ENCODE data around the gene CDR2L.
"Not testable (repeated sequence)": the region's sequence is repeated elsewhere in the genome, so short reads cannot be mapped to it uniquely, and the experiment has no call there.

CDR2L gene

DNA sequence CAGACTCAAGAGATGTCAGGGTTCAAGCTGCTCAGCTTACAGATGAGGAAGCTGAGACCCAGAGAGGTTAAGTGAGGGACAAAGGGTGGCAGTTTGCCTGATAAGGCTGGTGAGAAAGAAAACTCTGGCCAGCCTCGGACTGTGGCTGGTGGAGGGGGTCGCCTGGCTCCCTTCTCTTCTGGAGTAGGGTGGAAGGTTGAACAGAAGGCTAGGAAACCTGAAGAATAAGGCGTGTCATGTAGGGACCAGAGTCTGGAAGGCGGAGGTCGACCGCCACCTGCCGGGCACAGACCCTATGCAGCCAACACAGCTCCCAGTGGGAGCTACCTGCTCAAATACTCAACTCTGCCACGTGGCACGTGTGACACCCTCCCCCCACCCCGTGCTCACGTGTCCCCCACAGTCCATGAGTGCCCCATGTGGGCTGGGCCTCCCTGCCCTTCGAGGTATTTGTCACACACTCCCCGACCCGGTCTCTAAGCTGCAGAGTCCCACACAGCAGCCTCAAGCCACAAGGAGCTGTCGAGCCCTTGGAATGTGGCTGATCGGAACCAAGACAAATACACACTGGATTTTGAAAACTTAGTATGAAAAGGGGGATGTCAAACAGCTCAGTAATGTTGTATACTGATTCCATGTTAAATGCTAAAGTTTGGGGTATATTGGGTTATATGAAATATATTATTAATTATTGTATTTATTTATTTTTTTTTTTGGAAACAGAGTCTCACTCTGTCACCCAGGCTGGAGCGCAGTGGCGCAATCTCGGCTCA is 26.7 kb upstream of the CDR2L start:
- Histone ChIP-seq H3K4me3 (ENCODE audit: low read depth, low read length) (no peak overlapping the region), H3K36me3 (ENCODE audit: insufficient read depth, low read length) (no peaks in the 10 kb centered on the region), H3K79me2 (ENCODE audit: control insufficient read depth, insufficient read depth, low read length, unreplicated experiment) (no peaks in the 10 kb centered on the region), H3K4me1 (ENCODE audit: control insufficient read depth, insufficient read depth, low read length, unreplicated experiment) (peaks cover 4% of the 10 kb centered on the region), H2AFZ (ENCODE audit: low read length, unreplicated experiment) (no peak overlapping the region), H3K27me3 (ENCODE audit: insufficient read depth, low read length) (0 out of 2 replicates have a peak, but pooled peaks cover 4% of the 10 kb centered on the region), H3K27ac (ENCODE audit: low read depth, low read length) (no peak overlapping the region)

DNA sequence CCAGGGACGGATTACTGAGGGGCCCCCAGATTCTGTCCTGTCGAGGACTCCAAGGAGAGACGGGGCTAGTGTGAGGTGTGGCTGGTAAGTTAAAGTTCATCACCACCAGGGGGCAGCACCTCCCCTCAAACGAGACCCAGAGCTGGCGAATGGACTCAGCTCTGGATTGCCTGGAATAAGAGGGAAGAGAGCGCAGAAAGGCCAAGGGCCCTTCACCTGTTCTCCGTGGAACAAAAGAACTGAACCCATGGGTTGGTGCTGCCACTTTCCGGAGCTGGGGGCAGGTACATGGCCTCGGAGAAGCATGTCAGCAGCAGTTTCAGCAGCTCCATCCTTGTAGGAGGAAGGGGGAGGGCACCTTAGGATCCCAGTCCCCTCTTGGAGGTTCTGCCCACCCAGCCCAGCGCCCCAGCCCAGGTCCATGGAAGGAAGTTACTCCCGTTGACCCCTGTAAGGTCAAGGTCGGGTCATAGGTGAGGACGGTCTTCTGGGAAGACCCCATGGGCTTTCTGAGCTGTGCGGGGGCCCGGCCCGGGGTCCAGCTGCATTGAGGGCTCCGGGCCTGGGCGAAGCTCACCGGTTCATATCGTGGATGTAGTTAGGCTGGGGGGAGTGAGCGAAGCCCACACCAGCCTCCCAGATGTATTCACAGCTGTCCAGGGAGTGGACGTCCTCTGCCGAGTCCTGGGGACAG is 25.6 kb upstream of the CDR2L start:
- H3K4me1 ChIP-seq (ENCODE audit: control insufficient read depth, insufficient read depth, low read length, unreplicated experiment), result peaks cover 4% of the 10 kb centered on the region
- no peak overlapping the region for H3K27ac ChIP-seq (ENCODE audit: low read depth, low read length)
- H2AFZ ChIP-seq (ENCODE audit: low read length, unreplicated experiment), result no peak overlapping the region
- H3K4me3 ChIP-seq (ENCODE audit: low read depth, low read length), result no peak overlapping the region
- 0 out of 2 replicates have a peak, but pooled peaks cover 4% of the 10 kb centered on the region for H3K27me3 ChIP-seq (ENCODE audit: insufficient read depth, low read length)
- no peaks in the 10 kb centered on the region for H3K79me2 ChIP-seq (ENCODE audit: control insufficient read depth, insufficient read depth, low read length, unreplicated experiment)
- H3K36me3 ChIP-seq (ENCODE audit: insufficient read depth, low read length), result no peaks in the 10 kb centered on the region

DNA sequence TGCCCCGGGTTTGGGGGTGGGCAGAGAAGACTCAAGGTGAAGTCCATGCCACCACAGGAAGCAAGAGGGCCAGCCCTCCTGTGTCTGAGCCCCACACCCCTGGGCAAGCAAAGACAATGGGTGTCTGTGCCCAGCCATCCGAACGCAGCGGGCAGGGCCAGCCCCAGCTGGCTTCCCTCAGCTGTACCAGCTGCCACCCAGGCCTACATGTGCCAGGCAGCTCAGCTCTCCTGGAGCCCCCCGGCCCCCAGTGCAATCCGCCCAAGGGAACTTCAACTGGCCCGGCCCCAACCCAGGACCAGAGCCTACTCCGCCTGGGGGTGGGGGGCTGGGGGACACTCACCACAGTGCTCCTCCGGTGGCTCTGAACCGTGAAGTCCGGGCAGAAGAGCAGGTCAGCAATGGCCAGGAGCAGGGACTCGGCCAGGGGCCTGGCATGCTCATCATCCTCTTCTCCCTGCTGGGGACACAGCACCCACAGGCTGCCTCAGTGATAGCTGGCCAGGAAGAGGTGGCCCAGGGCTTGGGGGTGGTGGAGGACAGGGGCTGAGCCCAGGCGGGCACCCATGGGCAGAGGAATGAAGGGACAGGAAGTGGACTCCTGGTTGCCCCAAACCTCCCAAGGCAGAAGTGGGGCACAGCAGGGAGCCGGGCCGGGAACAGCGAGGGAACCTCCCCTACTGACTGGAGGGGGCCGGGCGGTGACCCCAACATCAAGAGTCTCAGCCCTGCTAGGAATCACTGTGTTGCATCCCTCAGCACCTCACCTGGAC is 24.6 kb upstream of the CDR2L start:
- no peak overlapping the region for H3K27ac ChIP-seq (ENCODE audit: low read depth, low read length)
- H3K4me1 ChIP-seq (ENCODE audit: control insufficient read depth, insufficient read depth, low read length, unreplicated experiment), result peaks cover 4% of the 10 kb centered on the region
- H3K79me2 ChIP-seq (ENCODE audit: control insufficient read depth, insufficient read depth, low read length, unreplicated experiment), result no peaks in the 10 kb centered on the region
- H3K27me3 ChIP-seq (ENCODE audit: insufficient read depth, low read length), result 0 out of 2 replicates have a peak, but pooled peaks cover 4% of the 10 kb centered on the region
- no peak overlapping the region for H3K4me3 ChIP-seq (ENCODE audit: low read depth, low read length)
- no peak overlapping the region for H2AFZ ChIP-seq (ENCODE audit: low read length, unreplicated experiment)
- H3K36me3 ChIP-seq (ENCODE audit: insufficient read depth, low read length), result no peaks in the 10 kb centered on the region

DNA sequence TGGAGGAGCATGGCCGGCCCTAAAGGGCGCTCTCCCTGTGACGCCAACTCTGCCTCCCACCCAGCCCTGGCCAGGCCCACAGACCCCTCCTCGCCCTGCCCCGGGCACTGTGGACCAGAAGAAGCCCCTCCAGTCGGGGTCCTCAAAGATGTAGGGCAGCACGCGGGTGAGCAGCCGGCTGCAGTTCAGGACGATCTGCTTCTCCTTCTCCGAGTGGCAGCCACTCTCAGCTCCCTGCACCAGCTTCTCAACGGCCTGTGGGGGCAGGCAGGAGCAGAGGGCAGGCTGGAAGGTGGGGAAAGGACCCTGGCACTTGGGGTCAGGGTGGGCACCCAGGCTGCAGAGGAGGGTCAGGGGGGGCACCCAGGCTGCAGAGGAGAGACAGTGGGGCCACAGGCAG is 23.8 kb upstream of the CDR2L start:
- Histone ChIP-seq H3K27ac (ENCODE audit: low read depth, low read length) (no peak overlapping the region), H3K4me3 (ENCODE audit: low read depth, low read length) (no peak overlapping the region), H3K4me1 (ENCODE audit: control insufficient read depth, insufficient read depth, low read length, unreplicated experiment) (peaks cover 4% of the 10 kb centered on the region), H3K79me2 (ENCODE audit: control insufficient read depth, insufficient read depth, low read length, unreplicated experiment) (no peaks in the 10 kb centered on the region), H3K27me3 (ENCODE audit: insufficient read depth, low read length) (no peaks in the 10 kb centered on the region), H3K36me3 (ENCODE audit: insufficient read depth, low read length) (no peaks in the 10 kb centered on the region), H2AFZ (ENCODE audit: low read length, unreplicated experiment) (no peak overlapping the region)

DNA sequence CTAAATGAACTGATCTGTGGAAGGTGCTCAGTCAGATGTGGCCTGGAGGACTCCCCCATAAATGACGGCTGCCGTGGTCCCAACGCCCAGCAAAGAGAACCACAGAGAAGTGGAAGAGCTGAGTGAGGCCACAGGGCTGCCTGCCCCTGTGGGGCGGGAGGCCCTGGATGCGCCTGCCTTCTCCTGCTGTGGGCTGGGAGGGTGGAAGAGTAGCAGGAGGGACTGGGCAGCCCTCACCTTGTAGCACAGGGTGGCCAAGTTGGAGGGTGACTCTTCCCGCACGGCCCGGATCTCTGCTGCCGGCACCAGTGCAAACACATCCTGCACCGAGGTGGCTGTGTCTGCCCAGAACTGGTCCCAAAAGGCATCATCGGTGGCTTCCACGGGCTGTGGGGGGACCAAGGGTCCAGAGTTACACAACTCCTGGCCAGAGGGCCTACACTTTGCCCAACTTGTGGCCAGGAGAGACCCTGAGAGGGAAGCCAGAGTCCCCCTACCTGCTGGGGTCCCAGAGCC is 23.1 kb upstream of the CDR2L start:
- no peaks in the 10 kb centered on the region for H3K36me3 ChIP-seq (ENCODE audit: insufficient read depth, low read length)
- no peaks in the 10 kb centered on the region for H3K27me3 ChIP-seq (ENCODE audit: insufficient read depth, low read length)
- no peaks in the 10 kb centered on the region for H3K79me2 ChIP-seq (ENCODE audit: control insufficient read depth, insufficient read depth, low read length, unreplicated experiment)
- H3K4me3 ChIP-seq (ENCODE audit: low read depth, low read length), result no peak overlapping the region
- no peak overlapping the region for H3K27ac ChIP-seq (ENCODE audit: low read depth, low read length)
- peaks cover 4% of the 10 kb centered on the region for H3K4me1 ChIP-seq (ENCODE audit: control insufficient read depth, insufficient read depth, low read length, unreplicated experiment)
- H2AFZ ChIP-seq (ENCODE audit: low read length, unreplicated experiment), result no peak overlapping the region

DNA sequence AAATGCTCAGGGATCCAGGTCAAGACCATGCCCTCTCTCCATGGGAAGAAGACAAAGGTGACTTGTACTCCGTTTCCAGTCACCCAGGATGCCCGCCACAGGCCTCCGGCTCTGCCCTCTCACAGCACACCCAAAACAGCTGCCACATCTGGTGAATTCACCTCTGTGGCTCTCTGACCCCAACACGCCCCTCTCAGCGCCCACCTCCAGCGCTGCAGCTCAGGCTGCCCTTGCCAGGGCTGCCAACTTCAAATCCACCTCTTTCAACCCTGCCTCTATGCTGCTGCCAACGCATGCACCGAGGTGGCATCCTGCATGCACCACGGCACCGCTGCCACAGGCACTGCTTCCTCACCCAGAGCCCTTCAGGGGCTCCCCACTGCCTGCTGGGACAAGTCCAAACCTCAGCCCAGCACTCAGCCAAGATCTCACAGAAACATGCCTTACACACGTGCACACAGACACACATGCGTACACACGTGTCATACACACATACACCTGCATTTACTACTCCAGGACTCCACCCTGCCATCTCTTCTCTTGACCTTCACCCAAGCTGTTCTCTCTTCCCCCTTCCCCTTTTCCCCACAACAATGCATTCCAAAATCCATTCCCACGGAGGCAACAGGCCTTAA is 22.3 kb upstream of the CDR2L start:
- Histone ChIP-seq H3K4me3 (ENCODE audit: low read depth, low read length) (no peak overlapping the region), H2AFZ (ENCODE audit: low read length, unreplicated experiment) (no peak overlapping the region), H3K36me3 (ENCODE audit: insufficient read depth, low read length) (no peaks in the 10 kb centered on the region), H3K79me2 (ENCODE audit: control insufficient read depth, insufficient read depth, low read length, unreplicated experiment) (no peaks in the 10 kb centered on the region), H3K4me1 (ENCODE audit: control insufficient read depth, insufficient read depth, low read length, unreplicated experiment) (peaks cover 4% of the 10 kb centered on the region), H3K27ac (ENCODE audit: low read depth, low read length) (no peak overlapping the region), H3K27me3 (ENCODE audit: insufficient read depth, low read length) (no peaks in the 10 kb centered on the region)

DNA sequence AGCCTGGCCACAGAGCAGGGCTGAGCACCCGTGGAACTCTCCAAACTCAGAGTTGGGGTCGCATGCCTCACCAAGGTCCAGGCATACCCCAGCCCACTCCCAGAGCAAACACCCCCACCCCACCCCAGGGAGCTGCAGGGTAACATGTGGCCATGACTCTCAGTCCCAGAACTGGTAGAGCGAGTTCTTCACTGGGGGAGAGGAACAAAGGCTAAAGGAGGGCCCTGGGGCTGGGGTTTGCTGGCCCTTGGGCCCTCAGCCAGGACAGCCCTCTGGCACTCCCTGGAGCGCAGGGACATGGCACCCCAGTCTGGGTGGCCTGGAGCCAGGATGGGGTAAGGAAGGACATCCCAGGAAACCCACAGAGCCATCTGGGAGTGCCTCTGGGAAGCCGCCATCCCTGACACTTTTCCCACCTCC is 19.1 kb upstream of the CDR2L start:
- Histone ChIP-seq H3K36me3 (ENCODE audit: insufficient read depth, low read length) (no peaks in the 10 kb centered on the region), H3K4me3 (ENCODE audit: low read depth, low read length) (no peak overlapping the region), H2AFZ (ENCODE audit: low read length, unreplicated experiment) (no peak overlapping the region), H3K27ac (ENCODE audit: low read depth, low read length) (no peak overlapping the region), H3K79me2 (ENCODE audit: control insufficient read depth, insufficient read depth, low read length, unreplicated experiment) (no peaks in the 10 kb centered on the region), H3K27me3 (ENCODE audit: insufficient read depth, low read length) (peaks cover 27% of the 10 kb centered on the region), H3K4me1 (ENCODE audit: control insufficient read depth, insufficient read depth, low read length, unreplicated experiment) (no peaks in the 10 kb centered on the region)

DNA sequence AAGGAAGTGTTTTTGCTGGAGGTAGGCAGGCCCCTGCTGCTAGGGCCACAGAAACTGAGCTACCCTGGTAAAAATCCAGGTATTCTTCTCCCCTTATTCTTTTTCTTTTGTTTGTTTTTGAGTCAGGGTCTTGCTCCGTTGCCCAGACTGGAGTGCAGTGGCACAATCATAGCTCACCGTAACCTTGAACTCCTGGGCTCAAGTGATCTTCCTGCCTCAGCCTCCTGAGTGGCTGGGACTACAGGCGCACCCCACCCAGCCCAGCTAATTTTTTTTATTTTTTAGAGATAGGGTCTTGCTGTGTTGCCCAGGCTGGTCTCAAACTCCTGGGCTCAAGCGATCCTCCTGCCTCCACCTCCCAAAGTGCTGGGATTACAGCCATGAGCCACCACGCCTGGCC is 17.9 kb upstream of the CDR2L start:
- H3K79me2 ChIP-seq (ENCODE audit: control insufficient read depth, insufficient read depth, low read length, unreplicated experiment); H3K4me1 ChIP-seq (ENCODE audit: control insufficient read depth, insufficient read depth, low read length, unreplicated experiment); H3K4me3 ChIP-seq (ENCODE audit: low read depth, low read length); H2AFZ ChIP-seq (ENCODE audit: low read length, unreplicated experiment); H3K36me3 ChIP-seq (ENCODE audit: insufficient read depth, low read length); H3K27ac ChIP-seq (ENCODE audit: low read depth, low read length): not testable (repeated sequence)
- peaks cover 35% of the 10 kb centered on the region for H3K27me3 ChIP-seq (ENCODE audit: insufficient read depth, low read length)

DNA sequence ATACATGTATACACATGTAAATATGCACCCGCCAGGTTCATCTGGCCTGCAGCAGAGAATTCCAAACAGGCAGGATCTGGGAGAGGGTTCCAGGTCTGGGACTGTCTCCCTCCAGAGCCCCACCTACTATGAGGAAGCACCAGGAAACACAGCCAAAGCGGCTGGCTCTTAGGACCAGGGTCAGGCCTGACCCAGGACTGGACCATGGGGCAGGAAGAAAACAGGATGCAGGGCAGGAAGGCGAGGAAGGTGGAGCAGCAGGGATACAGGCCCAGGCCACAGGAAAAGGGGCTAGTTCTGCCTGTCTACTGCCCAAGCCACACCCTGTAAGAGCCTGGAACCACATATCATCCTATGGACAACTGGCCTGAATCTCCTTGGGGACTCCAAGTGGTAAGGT is 17.0 kb upstream of the CDR2L start:
- Histone ChIP-seq H3K4me3 (ENCODE audit: low read depth, low read length) (no peak overlapping the region), H3K4me1 (ENCODE audit: control insufficient read depth, insufficient read depth, low read length, unreplicated experiment) (no peaks in the 10 kb centered on the region), H3K27me3 (ENCODE audit: insufficient read depth, low read length) (peaks cover 36% of the 10 kb centered on the region), H2AFZ (ENCODE audit: low read length, unreplicated experiment) (no peak overlapping the region), H3K36me3 (ENCODE audit: insufficient read depth, low read length) (no peaks in the 10 kb centered on the region), H3K27ac (ENCODE audit: low read depth, low read length) (no peak overlapping the region), H3K79me2 (ENCODE audit: control insufficient read depth, insufficient read depth, low read length, unreplicated experiment) (no peaks in the 10 kb centered on the region)

DNA sequence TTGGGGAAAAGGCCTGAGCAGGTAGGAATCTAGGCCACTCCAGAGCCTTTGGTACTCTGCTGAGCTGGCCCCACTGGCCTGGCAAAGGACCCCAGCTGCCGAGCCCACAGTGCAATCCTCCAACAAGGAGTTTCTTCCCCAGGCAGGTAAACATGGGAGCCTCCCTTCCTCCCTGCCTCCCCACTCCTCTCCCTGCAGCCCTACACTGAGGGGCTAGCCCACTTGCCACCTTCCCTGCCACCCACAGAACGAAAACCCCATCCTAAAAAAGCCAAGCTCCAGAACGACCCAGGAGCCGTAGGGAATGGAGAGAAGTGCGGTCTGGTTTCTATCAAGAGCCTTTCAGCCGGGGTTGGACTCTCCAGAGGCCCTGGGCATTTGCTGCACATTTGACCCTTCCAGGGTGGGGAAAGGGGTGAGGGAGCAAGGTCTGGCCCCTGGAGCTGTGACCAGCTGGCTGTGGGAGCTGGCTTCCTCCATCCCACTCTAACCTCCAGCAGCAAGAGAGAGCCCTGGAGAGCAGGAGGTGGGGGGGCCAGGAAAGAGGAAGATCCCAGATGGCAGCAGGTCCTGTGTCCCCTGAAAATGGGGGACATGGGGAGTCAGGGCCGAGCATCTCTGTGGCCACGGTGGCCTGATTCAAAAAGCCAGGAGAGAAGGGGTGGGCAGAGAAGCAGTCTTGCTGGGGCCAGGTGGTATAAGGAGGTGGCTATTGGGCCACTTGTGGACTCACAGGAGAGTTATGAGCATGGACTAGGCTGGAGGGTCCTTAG is 16.2 kb upstream of the CDR2L start:
- Histone ChIP-seq H3K4me3 (ENCODE audit: low read depth, low read length) (no peak overlapping the region), H2AFZ (ENCODE audit: low read length, unreplicated experiment) (no peak overlapping the region), H3K4me1 (ENCODE audit: control insufficient read depth, insufficient read depth, low read length, unreplicated experiment) (no peaks in the 10 kb centered on the region), H3K79me2 (ENCODE audit: control insufficient read depth, insufficient read depth, low read length, unreplicated experiment) (no peaks in the 10 kb centered on the region), H3K36me3 (ENCODE audit: insufficient read depth, low read length) (no peaks in the 10 kb centered on the region), H3K27ac (ENCODE audit: low read depth, low read length) (no peak overlapping the region), H3K27me3 (ENCODE audit: insufficient read depth, low read length) (peaks cover 36% of the 10 kb centered on the region)

All from ACC112 (cell line).